GM12873 (cell line): Measurements from ENCODE around the gene FXYD5.

ENCODE experiments used
- CTCF ChIP-seq: IDR thresholded peaks from 2 replicates; pipeline ENCODE4 v1.5.1; 2012; ENCODE audit warnings: low read depth, mild to moderate bottlenecking, moderate library complexity, low read length, control low read depth; ENCODE audit not compliant: insufficient read depth; ENCODE audit errors: missing control alignments

Gene FXYD5

GRCh38 chr19:35127871-35128270 is 26.7 kb upstream of the FXYD5 start:
- no peak for TF ChIP-seq CTCF

GRCh38 chr19:35128398-35129057 is 26.0 kb upstream of the FXYD5 start:
- TF ChIP-seq CTCF = no peak

GRCh38 chr19:35130761-35131720 is 23.5 kb upstream of the FXYD5 start:
- TF ChIP-seq CTCF = no peak

GRCh38 chr19:35132254-35132653 is 22.3 kb upstream of the FXYD5 start:
- no peak for TF ChIP-seq CTCF

GRCh38 chr19:35133826-35134225 is 20.7 kb upstream of the FXYD5 start:
- TF ChIP-seq CTCF = no peak

- TF ChIP-seq CTCF = no peak
Measured at GRCh38 chr19:35134601-35135242, 19.8 kb upstream of the FXYD5 start, which contains the start of gene LGI4. TSS of gene LGI4 (minus strand) at chr19:35135059. CDS start at chr19:35134680, 379 bp downstream.
